ENCODE data around the gene NACC2. TPM values are rescaled to one million over a fixed set of nuclear protein-coding genes. Genes with fewer than 3 reads are reported as not detected.

Gene NACC2
- total and polyA plus RNA-seq, 2 of the 8 experiments (the other 6 are each of a cell fraction or from before 2014, with no cell fraction given): 8.3 to 14.0 TPM

DNA sequence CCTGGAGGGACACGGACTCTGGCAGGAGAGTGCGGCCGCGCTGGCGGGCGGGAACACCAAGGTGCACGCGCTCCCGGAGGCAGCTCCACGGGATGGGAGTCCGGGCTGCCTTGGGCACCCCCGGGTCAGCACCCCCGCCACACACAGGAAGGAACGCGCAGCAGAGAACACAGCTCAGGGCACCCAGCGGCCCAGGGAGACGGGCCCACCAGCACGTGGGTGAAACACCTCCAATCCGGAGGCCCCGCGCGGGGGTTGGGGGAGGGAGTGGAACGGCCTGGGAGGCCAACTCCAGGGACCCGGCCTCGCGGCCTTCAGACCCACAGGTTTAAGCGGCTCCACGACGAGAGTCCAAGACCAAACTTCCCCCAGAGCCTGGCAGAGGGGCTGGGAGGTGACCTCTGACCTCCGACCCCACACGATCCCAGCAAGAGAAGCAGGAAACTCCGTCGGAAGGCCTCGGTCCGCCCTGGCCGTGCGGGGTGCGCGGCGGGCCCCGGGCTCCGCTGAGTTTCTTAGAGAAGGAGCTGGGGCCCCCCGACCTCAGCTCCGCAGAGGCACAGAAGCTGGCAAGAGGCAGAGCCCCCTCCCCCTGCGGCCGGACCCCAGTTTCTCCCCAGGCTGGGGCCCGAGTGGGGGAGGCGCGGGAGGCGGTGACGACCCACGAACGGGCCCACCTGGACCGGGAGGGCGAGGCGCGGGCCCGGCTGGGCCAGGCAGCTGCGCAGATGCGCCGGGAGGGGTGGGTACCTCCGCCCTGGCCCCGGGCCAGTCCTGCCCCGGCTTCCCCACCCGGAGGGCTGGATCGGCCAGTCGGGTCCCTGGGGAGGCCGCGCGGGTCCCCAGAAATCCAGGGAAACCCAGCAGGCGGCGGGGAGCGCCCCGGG is 851 bp downstream of the NACC2 start:
- H2BK20ac ChIP-seq (ENCODE audit: low read length): 0 out of 2 replicates have a peak overlapping the region, but pooled peaks have one; percentile 32
- no peak overlapping the region for H2AK5ac ChIP-seq (ENCODE audit: low read depth, low read length)
- no peak overlapping the region for H3K27ac ChIP-seq (ENCODE audit: low read depth, low read length)
- H3K4me2 ChIP-seq (ENCODE audit: insufficient read depth in 1 of 2, low read depth in 2 of 2, low read length in 2 of 2): peak overlapping the region; percentile 66 to 72
- H2BK5ac ChIP-seq (ENCODE audit: low read depth, low read length): no peak overlapping the region
- H3K9me3 ChIP-seq (ENCODE audit: insufficient read depth in 2 of 2, low read depth in 1 of 2, low read length in 1 of 2): no peaks in the 10 kb centered on the region
- H2BK120ac ChIP-seq (replicated peaks; ENCODE audit: low read depth, low read length): no peak overlapping the region
- peak overlapping the region; percentile 95 for H3K18ac ChIP-seq (ENCODE audit: extremely low read depth, low read length)
- no peak overlapping the region for H3K14ac ChIP-seq (ENCODE audit: insufficient read length)
- H4K8ac ChIP-seq (ENCODE audit: extremely low read depth, insufficient read depth, low read length): 0 out of 2 replicates have a peak overlapping the region, but pooled peaks have one; percentile 15
- H2AFZ ChIP-seq (ENCODE audit: low read length): no peak overlapping the region
- H3K79me2 ChIP-seq (ENCODE audit: control insufficient read depth in 1 of 2, insufficient read depth in 2 of 2, low read length in 2 of 2): no peaks in the 10 kb centered on the region
- CTCF ChIA-PET (ENCODE audit: partially characterized antibody): interaction anchor here (0.6 to 2.2 kb wide), 7 partner anchors 15 to 140 kb away, joined by 3 to 9 read pairs (median 5); no protein-coding TSS in a partner anchor
- H4K91ac ChIP-seq (replicated peaks; ENCODE audit: insufficient read length, low read length): peak overlapping the region; percentile 93
- H3K27me3 ChIP-seq (replicated peaks in 1 of 4; ENCODE audit: control insufficient read depth in 3 of 4, extremely low read depth in 1 of 4, insufficient read depth in 3 of 4, low read length in 3 of 4): peaks cover 2 to 26% (median 23%) of the 10 kb centered on the region in 4 experiments
- peaks cover 3 to 4% of the 10 kb centered on the region in 2 experiments for H4K20me1 ChIP-seq (replicated peaks in 1 of 2; ENCODE audit: control insufficient read depth in 1 of 2, insufficient read depth in 2 of 2, low read length in 2 of 2)
- no peak overlapping the region for H3K23ac ChIP-seq (ENCODE audit: insufficient read length)
- POLR2A ChIA-PET (ENCODE audit: partially characterized antibody): interaction anchor here (0.9 to 3.2 kb wide), 5 partner anchors 10 to 43 kb away, joined by 4 to 16 read pairs (median 4); no protein-coding TSS in a partner anchor
- no peak overlapping the region for H3K56ac ChIP-seq (replicated peaks; ENCODE audit: insufficient read length, low read depth, low read length)
- peaks cover 0 to 27% (median 15%) of the 10 kb centered on the region in 4 experiments; a peak in 6 of 7 replicates for H3K4me1 ChIP-seq (replicated peaks in 1 of 4; ENCODE audit: control insufficient read depth in 3 of 4, insufficient read depth in 4 of 4, low read length in 3 of 4)
- H3K4ac ChIP-seq (replicated peaks; ENCODE audit: insufficient read length, low read depth, low read length): peak overlapping the region; percentile 53
- no peaks in the 10 kb centered on the region for H3K36me3 ChIP-seq (ENCODE audit: control insufficient read depth in 2 of 4, insufficient read depth in 4 of 4, low read length in 3 of 4)
- H3K9ac ChIP-seq (replicated peaks in 1 of 4; ENCODE audit: extremely low read depth in 1 of 4, low read depth in 3 of 4, low read length in 3 of 4): no peak overlapping the region
- peak overlapping the region; percentile 34 to 69 (median 49) for H3K4me3 ChIP-seq (ENCODE audit: extremely low read depth in 1 of 4, insufficient read depth in 2 of 4, low read depth in 3 of 4, low read length in 4 of 4)
- H4K5ac ChIP-seq (ENCODE audit: insufficient read length, low read depth, low read length): no peak overlapping the region
- peak overlapping the region; percentile 68; the same call in 1 of the 2 replicates for H2BK12ac ChIP-seq (ENCODE audit: low read depth, low read length)
- DNase-seq (ENCODE audit: low read depth in 1 of 2, low spot score in 2 of 2): no peak
- no peaks in the 10 kb centered on the region for H3K79me1 ChIP-seq (ENCODE audit: low read depth, low read length)
- H3K23me2 ChIP-seq (ENCODE audit: low read depth, low read length): peaks cover 8% of the 10 kb centered on the region; the same call in 1 of the 2 replicates
- H2BK15ac ChIP-seq (ENCODE audit: low read length): 0 out of 2 replicates have a peak overlapping the region, but pooled peaks have one; percentile 81
- FAIRE-seq: no peak
- WGBS, 2 experiments (ENCODE audit: extremely low coverage in 1 of 2, insufficient coverage in 1 of 2, insufficient read length in 1 of 2, insufficient replicate concordance in 2 of 2, low coverage in 1 of 2, low lambda C conversion rate in 2 of 2, missing lambda C conversion rate in 1 of 2): 5% methylated on average over 55 of the region's 74 CpGs; no CpG with 5 or more reads in 1 of the 2 experiments
- no peak for TF ChIP-seq TBP (IDR thresholded peaks at IDR 0.05; ENCODE audit: low read depth, low read length)
- TF ChIP-seq, protein P1, sequence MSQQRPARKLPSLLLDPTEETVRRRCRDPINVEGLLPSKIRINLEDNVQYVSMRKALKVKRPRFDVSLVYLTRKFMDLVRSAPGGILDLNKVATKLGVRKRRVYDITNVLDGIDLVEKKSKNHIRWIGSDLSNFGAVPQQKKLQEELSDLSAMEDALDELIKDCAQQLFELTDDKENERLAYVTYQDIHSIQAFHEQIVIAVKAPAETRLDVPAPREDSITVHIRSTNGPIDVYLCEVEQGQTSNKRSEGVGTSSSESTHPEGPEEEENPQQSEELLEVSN (IDR thresholded peaks at IDR 0.05): peak; percentile 85
- TF ChIP-seq SIRT6 (IDR thresholded peaks at IDR 0.05; ENCODE audit: low read length): no peak
- peak; percentile 36 for TF ChIP-seq ASH2L (IDR thresholded peaks at IDR 0.05; ENCODE audit: low read length)
- no peak for TF ChIP-seq JUND (IDR thresholded peaks at IDR 0.05; ENCODE audit: low read length)
- TF ChIP-seq, protein P2, sequence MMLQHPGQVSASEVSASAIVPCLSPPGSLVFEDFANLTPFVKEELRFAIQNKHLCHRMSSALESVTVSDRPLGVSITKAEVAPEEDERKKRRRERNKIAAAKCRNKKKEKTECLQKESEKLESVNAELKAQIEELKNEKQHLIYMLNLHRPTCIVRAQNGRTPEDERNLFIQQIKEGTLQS (IDR thresholded peaks at IDR 0.05; ENCODE audit: insufficient read depth, low read depth, low read length): no peak
- no peak for TF ChIP-seq EP300 (IDR thresholded peaks at IDR 0.05; ENCODE audit: borderline replicate concordance in 1 of 2, low read depth in 2 of 2, low read length in 2 of 2)
- TF ChIP-seq TAF7 (optimal IDR thresholded peaks at IDR 0.05; ENCODE audit: borderline replicate concordance, low read depth, low read length): no peak
- TF ChIP-seq EZH2 (IDR thresholded peaks at IDR 0.05; ENCODE audit: low read depth, low read length, severe bottlenecking): peak; percentile 46
